AG20443 (cell line): ENCODE measurements around the gene SPX.

Source experiments
- DNase-seq: peaks from one replicate; pipeline ENCODE4 v3.0.0; 2012; ENCODE audit warnings: low spot score, mixed read lengths

SPX gene, protein sequence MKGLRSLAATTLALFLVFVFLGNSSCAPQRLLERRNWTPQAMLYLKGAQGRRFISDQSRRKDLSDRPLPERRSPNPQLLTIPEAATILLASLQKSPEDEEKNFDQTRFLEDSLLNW

DNA sequence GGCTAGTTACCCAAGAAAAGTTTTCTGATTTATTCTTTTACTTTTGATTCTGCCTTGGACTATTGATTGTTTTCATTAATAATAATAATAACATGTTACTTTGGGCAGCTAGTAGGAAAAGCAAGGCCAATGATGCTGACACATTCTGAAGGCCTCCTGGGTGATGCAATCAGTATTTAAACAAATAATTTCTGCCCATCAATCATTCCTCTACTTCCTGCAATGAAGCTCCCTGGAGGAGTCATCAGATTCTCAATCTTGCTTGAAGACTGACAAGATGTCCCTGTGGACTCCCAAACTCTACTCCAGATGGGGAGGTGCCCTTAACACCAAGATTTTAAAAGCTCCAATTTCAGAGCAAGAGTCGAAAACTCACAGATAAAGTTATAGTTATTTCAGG is at the start of gene SPX:
TSS of gene SPX (plus strand) at position 244 of the 400 bp plus-strand sequence. CDS start 177 bp downstream, outside the sequence.
- DNase-seq = no peak

DNA sequence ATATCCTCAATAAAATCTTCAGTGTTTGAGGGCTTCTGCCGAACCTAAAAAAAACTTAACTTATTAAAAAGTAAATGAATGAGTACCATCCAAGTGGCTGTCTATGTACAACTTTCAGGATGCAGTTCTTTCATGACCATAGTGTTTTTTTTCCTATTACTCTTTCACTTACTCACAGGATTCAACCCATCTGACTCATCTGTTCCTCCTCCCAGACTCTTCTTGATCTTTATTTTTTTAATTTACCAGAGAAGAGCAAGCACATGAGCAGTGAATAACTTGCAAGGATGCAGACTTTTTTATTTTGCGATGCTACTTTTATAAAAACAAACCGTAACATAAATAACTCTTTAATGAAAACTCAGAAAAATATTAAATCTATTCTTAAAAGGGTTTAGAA is 49.1 kb upstream of the SPX start:
- peak; percentile 44 for DNase-seq

DNA sequence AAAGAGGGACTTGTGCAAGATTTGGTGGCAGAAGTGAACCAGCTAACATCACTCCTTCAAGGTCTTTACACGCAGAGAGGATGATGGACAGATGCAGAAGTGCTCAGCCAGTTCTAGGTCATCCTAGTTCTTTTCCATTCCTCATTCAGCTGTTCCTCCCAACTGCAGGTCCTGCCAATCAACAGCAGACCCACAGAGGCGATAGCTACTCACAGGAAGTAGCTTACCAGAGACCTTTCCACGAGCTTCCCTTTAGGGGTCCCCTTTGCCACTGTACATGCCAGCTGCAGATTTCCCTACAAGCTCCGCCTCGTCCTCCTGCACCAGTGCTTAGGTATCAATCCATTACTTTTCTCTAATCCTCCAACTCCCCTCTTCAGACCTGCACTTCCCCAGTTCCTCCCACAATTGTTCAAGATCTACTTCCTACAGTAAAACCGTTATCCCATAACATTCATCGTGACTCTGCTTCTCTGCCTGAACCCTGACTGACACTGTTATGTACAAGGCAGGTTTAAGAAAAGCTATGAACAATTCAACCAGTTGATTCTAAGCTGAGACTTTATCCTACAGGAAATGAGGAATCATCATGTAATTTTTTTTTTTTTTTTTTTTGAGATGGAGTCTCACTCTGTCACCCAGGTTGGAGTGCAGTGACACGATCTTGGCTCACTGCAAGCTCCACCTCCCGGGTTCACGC is 47.2 kb upstream of the SPX start:
- no peak for DNase-seq

DNA sequence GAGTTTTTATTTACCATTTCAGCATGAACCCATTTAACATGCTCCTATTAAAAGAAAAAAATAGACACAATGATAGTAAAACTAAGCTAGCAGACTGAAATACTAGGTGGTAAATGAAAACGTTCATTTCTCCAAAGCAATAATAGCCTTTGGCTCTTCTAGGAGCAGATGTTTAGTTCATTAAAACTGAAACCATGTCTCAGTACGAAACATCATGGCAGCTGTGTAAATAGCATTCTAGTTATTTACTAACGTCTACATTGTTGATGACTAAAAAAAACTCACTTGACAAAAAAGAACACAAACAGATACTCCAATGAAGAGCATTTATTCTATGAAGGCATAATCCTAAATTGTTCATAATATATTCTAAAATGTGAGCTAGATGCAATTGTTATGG is 42.6 kb upstream of the SPX start:
- no peak for DNase-seq

DNA sequence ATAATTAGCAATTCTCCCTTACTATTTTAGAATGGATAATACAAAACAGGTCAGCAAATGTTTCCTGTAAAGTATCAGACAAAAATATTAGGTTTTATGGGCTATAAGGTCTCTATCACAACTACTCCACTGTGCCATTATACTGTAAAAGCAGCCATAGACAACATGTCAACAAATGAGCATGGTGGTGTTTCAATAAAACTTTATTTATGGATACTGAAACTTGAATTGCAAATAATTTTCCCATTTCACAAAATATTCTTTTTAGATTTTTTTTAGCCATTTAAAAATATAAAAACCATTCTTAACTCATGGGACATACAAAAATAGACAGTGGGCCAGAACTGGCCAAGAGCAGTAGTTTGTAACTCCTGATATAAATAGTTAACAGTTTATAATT is 40.1 kb upstream of the SPX start:
- no peak for DNase-seq

DNA sequence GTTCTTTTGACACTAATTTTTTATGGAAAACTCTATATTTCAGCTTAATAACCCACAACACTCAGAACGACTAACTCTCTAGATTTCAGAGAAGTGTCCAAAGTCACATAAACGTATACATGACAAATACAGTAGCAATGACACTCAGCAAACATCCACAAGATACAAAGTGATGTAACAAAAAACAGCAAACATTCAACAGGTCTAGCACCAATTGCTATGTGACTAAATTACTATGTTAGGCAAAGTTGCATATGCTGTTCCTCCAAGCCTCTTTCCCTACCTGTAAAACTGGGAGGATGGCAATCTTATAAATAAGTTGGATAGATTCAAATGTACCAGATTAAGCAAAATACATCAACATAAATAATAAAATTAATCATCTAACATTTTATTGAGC is 26.3 kb upstream of the SPX start:
- DNase-seq = no peak

DNA sequence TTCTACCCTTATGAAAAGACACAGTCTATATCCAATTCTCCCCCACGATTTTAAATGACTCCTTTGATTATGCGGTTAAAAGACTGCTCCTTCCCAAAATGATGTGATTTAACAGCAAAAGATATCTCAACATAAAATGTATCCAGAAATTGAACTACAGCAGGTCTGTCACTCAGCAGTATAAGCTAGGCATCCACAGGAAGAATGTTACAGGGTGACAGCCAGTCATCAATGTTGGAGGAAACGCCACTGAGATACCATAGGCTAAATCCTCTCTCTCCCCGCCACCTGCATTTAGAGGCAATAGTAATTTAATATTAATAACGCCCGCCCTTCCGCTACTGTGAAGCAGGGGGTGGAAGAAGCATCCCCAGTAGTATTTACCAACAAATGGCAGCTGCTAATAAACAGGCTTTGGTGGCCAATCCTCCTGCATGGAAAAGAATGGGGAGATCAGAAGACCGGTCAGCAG is 25.3 kb upstream of the SPX start:
- no peak for DNase-seq

DNA sequence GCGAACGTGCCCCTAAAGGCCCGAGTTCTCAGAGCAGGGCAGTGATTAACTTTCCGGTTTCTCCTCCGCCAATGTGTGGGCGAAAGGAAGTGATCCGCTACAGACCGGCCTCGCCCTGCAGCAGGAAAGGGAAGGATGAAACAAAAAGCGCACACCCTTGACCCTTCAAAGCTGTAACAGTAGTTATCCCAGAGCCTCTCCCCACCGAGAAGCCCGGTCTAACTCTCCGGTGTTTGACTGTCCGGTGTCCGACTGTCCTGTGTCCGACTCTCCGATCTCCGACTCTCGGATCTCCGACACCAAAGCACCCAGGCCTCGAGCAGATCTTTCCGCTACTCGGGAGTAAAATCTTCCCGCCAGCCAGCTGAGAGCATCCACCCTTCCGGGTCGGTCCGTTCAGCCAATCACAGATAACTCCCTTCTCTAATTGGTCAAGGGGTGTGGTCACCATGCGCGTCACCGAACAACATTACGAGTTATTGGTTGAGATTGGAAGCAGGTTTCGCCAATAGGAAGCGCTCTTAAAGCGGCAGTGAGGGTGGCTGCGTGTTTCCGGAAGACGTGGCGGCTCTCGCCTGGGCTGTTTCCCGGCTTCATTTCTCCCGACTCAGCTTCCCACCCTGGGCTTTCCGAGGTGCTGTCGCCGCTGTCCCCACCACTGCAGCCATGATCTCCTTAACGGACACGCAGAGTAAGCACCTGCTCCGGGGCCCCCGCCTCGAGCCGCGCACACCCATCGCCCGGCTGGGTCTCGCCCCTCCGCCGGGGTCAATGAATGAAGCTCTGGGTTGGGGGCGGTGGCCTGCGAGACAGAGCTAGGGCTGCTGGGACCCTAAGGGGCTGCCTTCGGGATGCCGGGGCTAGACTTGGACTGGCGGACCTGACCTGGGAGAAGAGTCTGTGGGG is 24.6 kb upstream of the SPX start, which contains the start of the genes GOLT1B and RECQL:
TSS of gene GOLT1B (plus strand) at position 532 of the 906 bp plus-strand sequence. CDS start at position 667, 135 bp downstream.
TSS of gene RECQL (minus strand) at position 378 of the 906 bp plus-strand sequence. CDS start 2,065 bp downstream, outside the sequence.
- peak; percentile 96 for DNase-seq

DNA sequence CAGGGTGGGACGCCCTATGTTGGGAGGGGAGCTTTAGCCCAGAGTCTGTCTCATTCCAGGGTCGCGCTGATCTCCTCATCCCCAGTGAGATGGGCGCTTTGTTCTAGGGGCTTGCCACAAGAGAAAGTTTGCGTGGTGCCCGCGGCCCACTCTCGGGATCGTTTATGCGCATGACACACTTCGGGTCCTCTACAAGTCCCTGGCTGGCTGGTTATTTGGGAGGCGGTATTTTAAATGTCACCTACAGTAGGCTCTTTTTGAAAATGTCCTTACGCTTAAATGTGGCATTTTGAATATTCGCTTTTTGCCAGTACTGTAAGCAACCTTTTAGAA is 24.0 kb upstream of the SPX start:
- peak; percentile 48 for DNase-seq

DNA sequence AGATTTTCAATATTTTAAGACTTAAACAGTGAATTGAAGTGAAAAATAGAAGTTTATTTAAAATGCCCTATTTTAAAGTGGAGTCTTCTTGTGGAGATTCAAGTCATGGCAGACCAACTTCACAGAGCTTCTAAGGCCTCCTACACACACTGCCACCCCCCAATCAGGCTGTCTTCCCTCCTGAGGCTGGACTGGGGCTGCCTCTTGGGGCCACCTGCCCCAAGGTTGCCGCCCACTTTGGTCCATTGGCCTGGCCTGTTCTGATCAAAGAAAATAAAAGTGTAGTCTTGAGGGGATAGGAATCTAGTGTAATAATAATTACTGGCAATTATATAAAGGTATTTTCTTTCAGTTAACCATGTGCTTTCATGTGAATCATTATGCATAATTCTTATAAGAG is 23.2 kb upstream of the SPX start:
- no peak for DNase-seq

DNA sequence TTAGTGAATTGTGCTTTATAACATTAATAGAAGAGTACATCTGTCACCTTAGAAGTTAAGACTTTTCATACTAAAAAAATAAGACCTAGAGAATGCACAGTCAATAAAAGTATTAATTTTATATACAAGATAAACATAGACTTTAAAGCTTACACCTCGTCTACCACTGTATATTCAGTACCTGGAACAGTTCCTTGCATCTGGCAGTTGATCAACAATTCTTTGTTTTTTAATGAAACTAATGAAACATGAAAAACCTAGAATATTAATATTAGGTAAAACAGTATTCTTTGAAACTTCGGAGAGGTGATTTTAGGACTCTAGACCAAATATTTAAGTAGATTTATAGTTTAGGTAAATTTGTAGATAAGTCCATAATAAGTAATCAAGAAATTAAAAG is 20.2 kb upstream of the SPX start:
- no peak for DNase-seq

DNA sequence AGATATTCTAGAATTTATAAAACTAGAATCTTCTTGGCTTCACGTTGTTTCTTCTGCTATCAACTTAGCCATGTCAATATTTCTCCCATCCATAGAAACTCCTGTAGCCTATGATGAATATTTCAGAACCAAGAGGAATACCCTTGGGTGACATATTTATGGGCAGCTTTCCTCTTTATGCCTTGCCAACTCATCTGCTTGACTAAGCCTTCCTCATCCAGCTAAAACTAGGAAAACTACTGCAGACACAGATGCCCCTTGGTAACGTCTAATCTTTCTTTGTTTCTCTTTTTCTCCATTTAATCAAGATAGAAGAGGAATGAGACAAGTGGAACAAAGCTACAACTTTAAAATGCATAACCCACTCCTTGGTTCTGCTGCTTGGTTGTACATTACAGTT is 18.2 kb upstream of the SPX start:
- DNase-seq = no peak

DNA sequence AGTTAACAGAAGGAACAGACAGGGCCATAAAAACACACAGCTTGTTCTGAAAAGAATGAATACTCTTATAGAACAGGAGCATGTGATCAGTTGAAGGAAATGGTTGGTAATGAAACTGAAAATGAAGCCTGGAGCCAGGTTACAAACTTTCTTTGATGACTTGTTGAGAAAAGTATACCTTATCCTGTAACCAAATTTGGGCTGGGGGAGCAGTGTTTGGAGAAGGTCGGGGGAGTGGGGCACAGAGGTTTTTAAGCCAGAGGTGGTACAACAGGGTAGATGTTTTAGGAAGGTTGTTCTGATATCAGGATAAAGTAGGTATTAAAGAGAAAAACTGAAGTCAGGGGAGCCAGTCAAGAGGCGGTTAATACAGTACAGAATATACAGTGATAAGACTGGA is 16.3 kb upstream of the SPX start:
- no peak for DNase-seq

DNA sequence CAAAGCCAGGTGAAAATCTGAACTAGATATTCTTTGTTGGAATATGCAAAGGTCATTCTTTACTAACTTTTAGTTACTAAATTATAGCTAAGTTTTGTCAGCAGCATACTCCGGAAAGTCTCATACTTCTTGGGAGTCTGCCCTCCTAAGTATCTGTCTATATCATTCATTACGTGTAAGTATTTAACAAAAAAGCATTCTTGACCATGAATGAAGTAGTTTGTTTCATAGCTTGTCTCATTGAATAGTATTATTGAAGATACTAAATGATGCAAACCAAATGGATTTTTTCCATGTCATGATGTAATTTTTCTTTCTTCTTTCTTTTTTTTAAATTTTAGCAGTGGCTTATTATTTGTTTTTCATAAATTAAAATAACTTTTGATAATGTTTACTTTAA is 9.8 kb upstream of the SPX start:
- DNase-seq = no peak

DNA sequence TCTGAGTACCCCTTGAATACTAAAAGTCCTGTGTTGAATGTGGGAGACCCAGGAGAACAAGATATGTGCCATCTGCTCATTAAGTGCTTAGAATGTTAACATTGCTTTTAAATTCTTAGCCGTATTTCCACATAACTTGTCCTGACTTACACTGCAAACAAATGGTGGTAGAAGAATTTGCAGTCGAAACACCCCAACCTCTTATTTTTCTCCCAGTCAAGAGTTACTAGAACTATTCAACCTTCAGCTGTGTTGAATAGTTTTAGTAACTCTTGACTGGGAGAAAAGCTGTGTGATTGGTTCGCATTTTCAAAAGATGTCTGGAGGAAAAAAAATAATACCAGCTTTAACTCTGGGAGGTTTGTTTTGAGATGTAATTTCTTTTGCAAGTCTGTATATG is 7.6 kb upstream of the SPX start:
- DNase-seq = no peak

DNA sequence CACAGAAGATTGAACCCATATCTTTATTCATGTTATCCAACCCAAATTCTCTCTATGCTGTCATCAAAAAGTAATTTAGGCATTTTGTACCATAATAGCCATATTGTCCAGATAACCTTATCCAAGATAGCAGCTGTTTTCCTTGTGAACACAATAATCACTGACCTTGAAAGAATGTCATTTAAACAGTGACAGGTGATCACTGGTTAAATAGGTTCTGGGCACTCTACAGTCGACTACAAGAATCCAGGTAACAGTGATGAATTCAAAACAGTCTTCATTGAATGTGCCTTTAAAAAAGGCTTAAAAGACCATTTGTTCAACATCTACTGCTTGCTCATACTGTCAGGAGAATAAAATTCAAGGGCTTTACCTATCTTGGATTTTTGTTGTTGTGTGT is 4.6 kb upstream of the SPX start:
- DNase-seq = no peak

DNA sequence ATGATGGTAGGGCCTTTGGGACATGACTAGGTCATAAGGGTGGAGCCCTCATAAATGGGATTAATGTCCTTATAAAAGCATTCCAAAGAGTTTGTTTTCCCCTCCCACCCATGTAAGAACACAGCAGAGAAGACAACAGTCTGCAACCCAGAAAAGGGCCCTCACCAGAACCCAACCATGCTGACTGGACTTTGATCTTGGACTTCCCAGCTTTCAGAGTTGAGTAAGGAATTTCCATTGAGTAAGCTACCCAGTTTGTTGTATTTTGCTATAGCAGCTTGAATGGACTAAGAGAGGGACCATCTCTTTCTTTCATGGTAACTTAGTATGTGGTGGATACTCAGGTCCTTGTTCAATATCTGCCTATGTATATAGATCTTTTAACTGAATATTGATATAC is 2.9 kb upstream of the SPX start:
- DNase-seq = no peak

DNA sequence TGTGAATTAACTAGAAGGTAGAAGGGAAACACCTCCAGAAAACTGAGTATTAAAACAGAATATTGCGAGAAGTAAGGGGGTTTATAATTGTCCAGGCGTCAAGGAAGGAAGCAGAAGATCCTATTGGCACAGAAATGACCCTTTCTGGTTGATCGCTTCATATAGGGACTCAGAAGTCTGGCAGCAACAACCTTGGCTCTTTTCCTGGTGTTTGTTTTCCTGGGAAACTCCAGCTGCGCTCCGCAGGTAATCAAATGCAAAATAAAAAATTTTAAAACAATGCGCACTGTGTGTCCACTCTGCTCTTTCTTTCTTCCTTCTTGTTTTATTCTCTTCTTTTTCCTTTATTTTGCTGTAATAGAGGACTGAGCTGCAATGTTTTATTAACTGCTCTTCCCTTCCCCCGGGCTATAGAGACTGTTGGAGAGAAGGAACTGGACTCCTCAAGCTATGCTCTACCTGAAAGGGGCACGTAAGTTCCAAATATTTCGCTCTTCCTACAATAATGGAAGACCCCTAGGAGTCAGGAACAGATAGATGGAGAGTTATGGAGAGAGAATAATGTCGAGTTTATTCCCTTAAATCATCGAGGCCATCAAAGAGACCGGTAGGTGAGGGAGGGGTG is 737 bp downstream of the SPX start:
- DNase-seq = no peak

DNA sequence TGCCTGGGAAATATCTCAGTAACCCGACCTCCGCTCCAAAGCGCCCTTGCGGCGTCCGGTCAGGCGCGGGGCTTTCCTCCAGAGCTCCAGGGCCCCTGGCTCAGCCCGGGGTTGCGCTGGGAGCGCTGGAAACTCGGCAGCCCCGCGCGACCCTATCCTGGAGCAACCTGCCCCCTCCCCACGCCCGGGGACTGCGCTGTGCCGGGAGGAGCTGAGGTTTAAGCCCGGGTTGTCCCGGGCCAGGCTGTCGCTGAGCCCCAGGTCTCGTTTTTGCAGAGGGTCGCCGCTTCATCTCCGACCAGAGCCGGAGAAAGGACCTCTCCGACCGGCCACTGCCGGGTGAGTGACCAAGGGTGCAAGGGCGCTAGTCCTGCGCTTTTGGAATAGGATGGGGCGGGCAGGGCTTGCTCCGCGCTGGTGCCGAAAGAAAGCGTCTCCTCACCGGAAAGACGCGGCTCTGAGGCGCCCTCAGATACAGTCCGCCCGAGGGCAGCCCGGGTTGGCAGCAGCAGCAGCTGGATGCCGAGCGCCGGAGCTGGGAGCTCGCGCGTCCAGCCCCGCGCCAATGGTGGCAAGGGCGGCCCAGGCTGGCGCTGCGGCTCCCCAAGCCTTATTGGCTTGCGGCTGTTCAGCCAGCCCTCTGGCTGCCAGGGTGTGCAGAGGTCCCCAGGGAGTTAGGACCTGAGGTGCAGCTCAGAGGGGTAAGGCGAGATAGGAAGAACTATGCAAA is 1.5 kb downstream of the SPX start:
- peak; percentile 74 for DNase-seq

DNA sequence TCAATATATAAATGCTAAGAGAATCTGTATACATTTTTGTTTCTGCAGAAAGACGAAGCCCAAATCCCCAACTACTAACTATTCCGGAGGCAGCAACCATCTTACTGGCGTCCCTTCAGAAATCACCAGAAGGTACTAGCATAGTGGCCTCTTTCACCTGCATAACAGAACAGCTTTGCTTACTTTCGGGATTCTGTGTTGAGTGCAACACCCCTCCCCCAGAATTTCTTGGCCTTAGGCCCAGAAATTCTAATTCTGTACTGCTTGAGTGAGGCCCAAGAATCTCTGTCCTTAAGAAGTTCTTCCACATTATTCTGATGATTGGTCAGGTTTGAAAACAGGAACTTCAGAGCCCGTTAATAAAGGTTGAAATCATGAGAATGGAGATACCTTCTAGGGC is 2.9 kb downstream of the SPX start:
- DNase-seq = no peak

DNA sequence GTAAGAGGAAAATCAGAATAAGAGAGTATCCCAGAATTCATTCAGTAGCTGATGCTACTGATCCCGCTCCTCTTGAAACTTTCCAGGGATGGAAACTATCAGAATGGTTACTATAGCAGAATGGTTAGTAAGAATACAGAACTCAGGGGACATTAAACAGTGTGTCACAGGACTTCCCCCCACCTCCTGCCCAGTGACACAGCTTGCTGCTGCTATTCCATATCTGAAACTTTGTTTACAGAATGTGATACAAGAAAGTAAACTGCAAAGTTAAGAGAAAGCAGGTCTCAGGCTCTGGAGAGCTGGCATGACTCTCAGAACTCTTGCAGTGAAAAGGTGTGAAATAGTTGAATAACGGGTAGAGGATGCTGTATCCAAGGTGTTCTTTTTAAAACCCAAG is 3.4 kb downstream of the SPX start:
- no peak for DNase-seq
